K562 (cell line): ENCODE measurements around the gene FANCG. TPM values are rescaled to one million over a fixed set of nuclear protein-coding genes. Genes with fewer than 3 reads are reported as not detected.

Experiments used
- ETV1 ChIP-seq: fragments of 450-650 bp; conservative IDR thresholded peaks from 2 replicates; pipeline ENCODE4 v1.6.1; 2016; ENCODE audit warnings: missing genetic modification characterization, control low read depth, low read depth, missing compliant biosample characterization
- HDAC8 ChIP-seq: fragments of 450-650 bp; IDR thresholded peaks from 2 replicates; pipeline ENCODE4 v1.6.1; 2016; ENCODE audit warnings: mild to moderate bottlenecking, missing genetic modification characterization, moderate library complexity, missing compliant biosample characterization
- HSF4 ChIP-seq: fragments of 250-450 bp; sonication (Bioruptor Pico); IDR thresholded peaks from 2 replicates; pipeline ENCODE4 v2.1.2; 2022; ENCODE audit warnings: mild to moderate bottlenecking, moderate library complexity, borderline replicate concordance
- KAT8 ChIP-seq: fragments of 450-650 bp; IDR thresholded peaks from 2 replicates; pipeline ENCODE4 v1.6.1; 2016; ENCODE audit warnings: low read depth, mild to moderate bottlenecking
- NCOR1 ChIP-seq: fragments of 450-650 bp; IDR thresholded peaks from 2 replicates; pipeline ENCODE4 v1.6.1; 2016; ENCODE audit warnings: mild to moderate bottlenecking, moderate library complexity
- NKRF ChIP-seq: fragments of 450-650 bp; IDR thresholded peaks from 2 replicates; pipeline ENCODE4 v1.6.1; 2016; ENCODE audit warnings: borderline replicate concordance
- RBM14 ChIP-seq: fragments of 200-400 bp; formaldehyde crosslinking; IDR thresholded peaks from 2 replicates; pipeline ENCODE4 v1.6.1; 2018; ENCODE audit warnings: low read depth, mild to moderate bottlenecking, low read length, moderate library complexity, borderline replicate concordance; ENCODE audit not compliant: insufficient read depth
- SREBF1 ChIP-seq: fragments of 150-350 bp; IDR thresholded peaks from 2 replicates; pipeline ENCODE4 v1.6.1; 2014; ENCODE audit warnings: antibody characterized with exemption, low read depth, low read length, borderline replicate concordance
- ZNF766 ChIP-seq: fragments of 200-800 bp; sonication (Bioruptor generic); conservative IDR thresholded peaks from 2 replicates; pipeline ENCODE4 v1.6.1; 2016; ENCODE audit warnings: missing genetic modification characterization, missing compliant biosample characterization
- polyA plus RNA-seq, 8 experiments: library from polyadenylated mRNA; depleted of rRNA in 4 of 8; stranded (reverse) in 5 of 8; unstranded in 3 of 8; fragments of >200 nt; fragmentation: Nextera tagmentation in 2 of 8; fragmentation: Illumina TruSeq in 1 of 8; extraction: Ambion mirVana in 2 of 8; extraction: Trizol in 1 of 8; gene quantifications; 2 replicates each; pipeline versions ENCODE4 v1.2.1 to v1.2.3, GENCODE V29; 2011 to 2014; ENCODE audit warnings: inconsistent platforms in 1 of 8, missing spikeins in 1 of 8
- total RNA-seq, 7 experiments: library from RNA; depleted of rRNA in 6 of 7; stranded (reverse); fragments of >200 nt in 6 of 7; fragmentation: Illumina TruSeq in 2 of 7; extraction: Trizol in 2 of 7; gene quantifications; 2 replicates each; pipeline versions ENCODE4 v1.2.1 to v1.2.3, GENCODE V29; 2011 to 2021; ENCODE audit warnings: low replicate concordance in 1 of 7
- TF ChIP-seq, protein P1 (sequence below): fragments of 250-450 bp; sonication (Bioruptor Pico); IDR thresholded peaks from 2 replicates; pipeline ENCODE4 v1.8.0; 2021; ENCODE audit warnings: moderate library complexity, mild to moderate bottlenecking, inconsistent platforms
- TF ChIP-seq, protein P2 (sequence below): sonication (generic); formaldehyde crosslinking; IDR thresholded peaks from 2 replicates; pipeline ENCODE4 v1.8.0; 2022; ENCODE audit warnings: mild to moderate bottlenecking, missing genetic modification reagents
- TF ChIP-seq, protein P3 (sequence below): fragments of 450-650 bp; formaldehyde crosslinking; conservative IDR thresholded peaks from 2 replicates; pipeline ENCODE4 v1.4.0; 2022; ENCODE audit warnings: mild to moderate bottlenecking, missing genetic modification characterization
- TF ChIP-seq, protein P4 (sequence below), 2 experiments: fragments of 200-800 bp in 1 of 2; sonication (Bioruptor generic) in 1 of 2; sonication (generic) in 1 of 2; formaldehyde crosslinking in 1 of 2; IDR thresholded peaks in 1 of 2; conservative IDR thresholded peaks in 1 of 2; 2 replicates each; pipeline versions ENCODE4 v1.5.0 to v1.6.1; 2016 to 2020; ENCODE audit warnings: missing compliant biosample characterization in 1 of 2, missing genetic modification characterization in 1 of 2, missing genetic modification reagents in 1 of 2

Gene FANCG
- total and polyA plus RNA-seq, 9 of the 15 experiments (the other 6 are each of a cell fraction or from before 2014, with no cell fraction given) = 7.5 to 43.9 (median 31.0) TPM

DNA sequence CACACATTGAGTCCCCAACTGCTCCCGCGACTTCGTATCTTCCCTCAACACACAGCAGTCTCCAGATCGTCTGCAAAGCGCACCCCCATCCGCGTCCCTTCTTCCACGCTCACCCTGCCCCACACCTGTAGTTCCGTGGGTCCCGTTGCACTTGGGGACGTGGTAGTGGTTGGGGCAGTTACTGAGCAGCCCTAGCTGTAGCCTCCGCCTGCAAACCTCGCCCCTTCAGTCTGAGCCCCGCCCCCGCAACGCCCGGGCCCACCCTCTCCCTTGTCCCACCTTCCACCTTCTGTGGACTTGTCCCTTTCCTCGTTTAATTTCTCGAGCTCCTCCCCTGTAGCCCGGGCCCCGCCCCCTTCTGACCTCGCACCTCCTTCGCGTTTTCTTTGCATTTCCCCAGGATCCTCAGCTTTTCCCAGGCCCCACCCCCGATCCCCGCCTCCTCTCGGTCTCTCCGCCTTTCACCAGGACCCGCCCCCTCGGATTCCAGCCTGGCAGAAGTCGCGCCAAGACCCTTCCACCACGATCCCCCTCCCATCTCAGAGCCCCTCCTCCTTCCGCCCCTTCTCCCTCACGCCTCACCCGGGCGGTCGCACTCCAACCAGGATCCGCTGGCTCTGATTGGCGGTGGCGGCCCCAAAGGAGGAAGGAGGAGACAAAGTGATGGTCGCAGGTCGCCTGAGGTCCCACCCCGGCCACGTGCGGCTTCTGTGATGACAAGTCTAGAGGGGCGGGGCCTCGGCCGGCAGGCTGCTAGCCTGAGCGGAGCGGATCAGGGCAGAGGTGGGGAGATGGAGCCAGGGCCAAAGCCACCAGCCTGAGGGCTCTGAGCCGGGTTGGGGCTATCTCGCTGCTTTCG is 36.2 kb upstream of the FANCG start, which contains the start of gene ATOSB (continued):
- TF ChIP-seq ZNF766 (CRISPR knock-in tag) (no peak), RBM14 (no peak), NCOR1 (peak; percentile 32), HSF4 (CRISPR knock-in tag) (no peak), NKRF (peak; percentile 92; the same call in 1 of the 2 replicates), SREBF1 (no peak), HDAC8 (tag) (no peak), ETV1 (no peak), KAT8 (no peak)
- TF ChIP-seq, protein P1, sequence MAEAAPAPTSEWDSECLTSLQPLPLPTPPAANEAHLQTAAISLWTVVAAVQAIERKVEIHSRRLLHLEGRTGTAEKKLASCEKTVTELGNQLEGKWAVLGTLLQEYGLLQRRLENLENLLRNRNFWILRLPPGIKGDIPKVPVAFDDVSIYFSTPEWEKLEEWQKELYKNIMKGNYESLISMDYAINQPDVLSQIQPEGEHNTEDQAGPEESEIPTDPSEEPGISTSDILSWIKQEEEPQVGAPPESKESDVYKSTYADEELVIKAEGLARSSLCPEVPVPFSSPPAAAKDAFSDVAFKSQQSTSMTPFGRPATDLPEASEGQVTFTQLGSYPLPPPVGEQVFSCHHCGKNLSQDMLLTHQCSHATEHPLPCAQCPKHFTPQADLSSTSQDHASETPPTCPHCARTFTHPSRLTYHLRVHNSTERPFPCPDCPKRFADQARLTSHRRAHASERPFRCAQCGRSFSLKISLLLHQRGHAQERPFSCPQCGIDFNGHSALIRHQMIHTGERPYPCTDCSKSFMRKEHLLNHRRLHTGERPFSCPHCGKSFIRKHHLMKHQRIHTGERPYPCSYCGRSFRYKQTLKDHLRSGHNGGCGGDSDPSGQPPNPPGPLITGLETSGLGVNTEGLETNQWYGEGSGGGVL (CRISPR knock-in tag) = no peak
- TF ChIP-seq, protein P2, sequence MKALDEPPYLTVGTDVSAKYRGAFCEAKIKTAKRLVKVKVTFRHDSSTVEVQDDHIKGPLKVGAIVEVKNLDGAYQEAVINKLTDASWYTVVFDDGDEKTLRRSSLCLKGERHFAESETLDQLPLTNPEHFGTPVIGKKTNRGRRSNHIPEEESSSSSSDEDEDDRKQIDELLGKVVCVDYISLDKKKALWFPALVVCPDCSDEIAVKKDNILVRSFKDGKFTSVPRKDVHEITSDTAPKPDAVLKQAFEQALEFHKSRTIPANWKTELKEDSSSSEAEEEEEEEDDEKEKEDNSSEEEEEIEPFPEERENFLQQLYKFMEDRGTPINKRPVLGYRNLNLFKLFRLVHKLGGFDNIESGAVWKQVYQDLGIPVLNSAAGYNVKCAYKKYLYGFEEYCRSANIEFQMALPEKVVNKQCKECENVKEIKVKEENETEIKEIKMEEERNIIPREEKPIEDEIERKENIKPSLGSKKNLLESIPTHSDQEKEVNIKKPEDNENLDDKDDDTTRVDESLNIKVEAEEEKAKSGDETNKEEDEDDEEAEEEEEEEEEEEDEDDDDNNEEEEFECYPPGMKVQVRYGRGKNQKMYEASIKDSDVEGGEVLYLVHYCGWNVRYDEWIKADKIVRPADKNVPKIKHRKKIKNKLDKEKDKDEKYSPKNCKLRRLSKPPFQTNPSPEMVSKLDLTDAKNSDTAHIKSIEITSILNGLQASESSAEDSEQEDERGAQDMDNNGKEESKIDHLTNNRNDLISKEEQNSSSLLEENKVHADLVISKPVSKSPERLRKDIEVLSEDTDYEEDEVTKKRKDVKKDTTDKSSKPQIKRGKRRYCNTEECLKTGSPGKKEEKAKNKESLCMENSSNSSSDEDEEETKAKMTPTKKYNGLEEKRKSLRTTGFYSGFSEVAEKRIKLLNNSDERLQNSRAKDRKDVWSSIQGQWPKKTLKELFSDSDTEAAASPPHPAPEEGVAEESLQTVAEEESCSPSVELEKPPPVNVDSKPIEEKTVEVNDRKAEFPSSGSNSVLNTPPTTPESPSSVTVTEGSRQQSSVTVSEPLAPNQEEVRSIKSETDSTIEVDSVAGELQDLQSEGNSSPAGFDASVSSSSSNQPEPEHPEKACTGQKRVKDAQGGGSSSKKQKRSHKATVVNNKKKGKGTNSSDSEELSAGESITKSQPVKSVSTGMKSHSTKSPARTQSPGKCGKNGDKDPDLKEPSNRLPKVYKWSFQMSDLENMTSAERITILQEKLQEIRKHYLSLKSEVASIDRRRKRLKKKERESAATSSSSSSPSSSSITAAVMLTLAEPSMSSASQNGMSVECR (CRISPR knock-in tag) = no peak; the same call in 1 of the 2 replicates
- TF ChIP-seq, protein P3, sequence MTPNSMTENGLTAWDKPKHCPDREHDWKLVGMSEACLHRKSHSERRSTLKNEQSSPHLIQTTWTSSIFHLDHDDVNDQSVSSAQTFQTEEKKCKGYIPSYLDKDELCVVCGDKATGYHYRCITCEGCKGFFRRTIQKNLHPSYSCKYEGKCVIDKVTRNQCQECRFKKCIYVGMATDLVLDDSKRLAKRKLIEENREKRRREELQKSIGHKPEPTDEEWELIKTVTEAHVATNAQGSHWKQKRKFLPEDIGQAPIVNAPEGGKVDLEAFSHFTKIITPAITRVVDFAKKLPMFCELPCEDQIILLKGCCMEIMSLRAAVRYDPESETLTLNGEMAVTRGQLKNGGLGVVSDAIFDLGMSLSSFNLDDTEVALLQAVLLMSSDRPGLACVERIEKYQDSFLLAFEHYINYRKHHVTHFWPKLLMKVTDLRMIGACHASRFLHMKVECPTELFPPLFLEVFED = no peak
- TF ChIP-seq, protein P4, sequence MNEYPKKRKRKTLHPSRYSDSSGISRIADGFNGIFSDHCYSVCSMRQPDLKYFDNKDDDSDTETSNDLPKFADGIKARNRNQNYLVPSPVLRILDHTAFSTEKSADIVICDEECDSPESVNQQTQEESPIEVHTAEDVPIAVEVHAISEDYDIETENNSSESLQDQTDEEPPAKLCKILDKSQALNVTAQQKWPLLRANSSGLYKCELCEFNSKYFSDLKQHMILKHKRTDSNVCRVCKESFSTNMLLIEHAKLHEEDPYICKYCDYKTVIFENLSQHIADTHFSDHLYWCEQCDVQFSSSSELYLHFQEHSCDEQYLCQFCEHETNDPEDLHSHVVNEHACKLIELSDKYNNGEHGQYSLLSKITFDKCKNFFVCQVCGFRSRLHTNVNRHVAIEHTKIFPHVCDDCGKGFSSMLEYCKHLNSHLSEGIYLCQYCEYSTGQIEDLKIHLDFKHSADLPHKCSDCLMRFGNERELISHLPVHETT (CRISPR knock-in tag; conservative IDR thresholded peaks at IDR 0.05 in 1 of 2, IDR thresholded peaks at IDR 0.05 in 1 of 2) = no peak
